Renal cortex interstitium (tissue), 11 donors: ENCODE data around the gene GMEB2. TPM values are rescaled to one million over a fixed set of nuclear protein-coding genes. Genes with fewer than 3 reads are reported as not detected.
"Not testable (repeated sequence)": the region's sequence is repeated elsewhere in the genome, so short reads cannot be mapped to it uniquely, and the experiment has no call there.

Experiments
- DNase-seq, 11 donors: peaks; one replicate each; pipeline ENCODE4 v3.0.0-alpha.2; 2013; ENCODE audit warnings: low read depth in 9 of 11, low spot score in 4 of 11; ENCODE audit errors: extremely low read depth in 1 of 11
- polyA plus RNA-seq, 3 donors: library from polyadenylated mRNA; unstranded; fragments of 120-200 nt; gene quantifications; one replicate each; pipeline ENCODE4 v1.2.1, GENCODE V29; 2013; ENCODE audit not compliant: insufficient read length in 3 of 3

GMEB2 gene
- polyA plus RNA-seq, 3 donors, result 9.5 to 13.2 (median 12.2) TPM

GRCh38 chr20:63580796-63581461 lies 46.0 kb downstream of the GMEB2 start:
- peak in 6 of 11 donors; percentile 17 to 43 (median 28) for DNase-seq

- no peak for DNase-seq
These were observed 47.7 kb downstream of the GMEB2 start for GRCh38 chr20:63579017-63579694.

- no peak for DNase-seq
These were observed 48.5 kb downstream of the GMEB2 start for GRCh38 chr20:63578224-63579016.

GRCh38 chr20:63577317-63577894 lies 49.5 kb downstream of the GMEB2 start:
- no peak for DNase-seq

- no peak for DNase-seq
These were observed 50.6 kb downstream of the GMEB2 start for GRCh38 chr20:63576311-63576710.

GRCh38 chr20:63574829-63575743 lies 51.8 kb downstream of the GMEB2 start:
- DNase-seq, result no peak

GRCh38 chr20:63574156-63574828 lies 52.6 kb downstream of the GMEB2 start, which contains the start of gene HELZ2:
HELZ2 (minus strand) TSS chr20:63574239; CDS start chr20:63572385, 1,854 bp downstream.
- peak in 4 of 11 donors; percentile 42 to 63 (median 46) for DNase-seq

- no peak for DNase-seq
These were observed 53.2 kb downstream of the GMEB2 start for GRCh38 chr20:63573647-63574131.

GRCh38 chr20:63572788-63573646 lies 53.9 kb downstream of the GMEB2 start:
- DNase-seq, result no peak

GRCh38 chr20:63572071-63572787 lies 54.7 kb downstream of the GMEB2 start:
- no peak for DNase-seq

GRCh38 chr20:63571087-63571478 lies 55.8 kb downstream of the GMEB2 start:
- not testable (repeated sequence) for DNase-seq

GRCh38 chr20:63570281-63571086 lies 56.4 kb downstream of the GMEB2 start:
- DNase-seq, result no peak

GRCh38 chr20:63568986-63569949 lies 57.6 kb downstream of the GMEB2 start:
- DNase-seq, result no peak

GRCh38 chr20:63568170-63568981 lies 58.5 kb downstream of the GMEB2 start:
- no peak for DNase-seq
